Dermis blood vessel endothelial cell (primary cell): Measurements from ENCODE around the gene FBLIM1. TPM values are rescaled to one million over a fixed set of nuclear protein-coding genes. Genes with fewer than 3 reads are reported as not detected.

Source experiments
- DNase-seq: peaks from one replicate; pipeline ENCODE4 v3.0.0; 2010
- total RNA-seq: library from RNA; depleted of rRNA; stranded (reverse); fragments of >200 nt; gene quantifications from 2 replicates; pipeline ENCODE4 v1.2.3, GENCODE V29; 2014

FBLIM1 gene, protein sequence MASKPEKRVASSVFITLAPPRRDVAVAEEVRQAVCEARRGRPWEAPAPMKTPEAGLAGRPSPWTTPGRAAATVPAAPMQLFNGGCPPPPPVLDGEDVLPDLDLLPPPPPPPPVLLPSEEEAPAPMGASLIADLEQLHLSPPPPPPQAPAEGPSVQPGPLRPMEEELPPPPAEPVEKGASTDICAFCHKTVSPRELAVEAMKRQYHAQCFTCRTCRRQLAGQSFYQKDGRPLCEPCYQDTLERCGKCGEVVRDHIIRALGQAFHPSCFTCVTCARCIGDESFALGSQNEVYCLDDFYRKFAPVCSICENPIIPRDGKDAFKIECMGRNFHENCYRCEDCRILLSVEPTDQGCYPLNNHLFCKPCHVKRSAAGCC
- total RNA-seq: 195 and 296 TPM in 2 replicates

DNA sequence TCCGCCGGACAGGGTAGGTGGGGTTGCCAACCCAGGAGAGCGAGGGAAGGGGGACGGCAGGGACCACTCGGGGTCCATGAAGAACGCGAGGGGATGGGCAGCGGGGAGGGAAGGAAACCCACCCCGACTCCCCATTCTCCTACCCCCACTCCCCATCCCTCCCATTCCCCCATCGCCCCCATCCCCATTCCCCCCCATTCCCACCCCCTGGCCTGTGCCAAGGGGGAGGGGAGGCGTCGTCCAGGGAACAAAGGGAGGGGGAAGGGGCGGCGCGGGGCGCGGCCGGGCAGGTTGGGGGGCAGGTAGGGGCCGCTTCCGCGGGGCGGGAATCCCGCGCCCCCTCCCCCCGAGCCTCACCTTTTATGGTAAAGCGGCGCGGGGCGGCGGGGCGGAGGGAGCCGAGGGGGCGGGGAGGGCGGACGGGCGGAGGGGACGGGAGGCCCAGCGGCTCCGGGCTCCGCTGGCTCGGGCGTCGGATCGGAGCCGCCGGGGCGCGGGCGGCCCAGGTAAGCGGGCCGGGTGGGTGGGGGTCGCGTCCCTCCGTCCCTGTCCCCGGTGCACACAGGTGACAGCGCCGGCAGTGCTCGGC, at the start of gene FBLIM1:
Gene FBLIM1, plus strand, starts transcription at position 453 of the 589 bp plus-strand sequence. CDS start 6,189 bp downstream, outside the sequence.
- peak; percentile 61 for DNase-seq

DNA sequence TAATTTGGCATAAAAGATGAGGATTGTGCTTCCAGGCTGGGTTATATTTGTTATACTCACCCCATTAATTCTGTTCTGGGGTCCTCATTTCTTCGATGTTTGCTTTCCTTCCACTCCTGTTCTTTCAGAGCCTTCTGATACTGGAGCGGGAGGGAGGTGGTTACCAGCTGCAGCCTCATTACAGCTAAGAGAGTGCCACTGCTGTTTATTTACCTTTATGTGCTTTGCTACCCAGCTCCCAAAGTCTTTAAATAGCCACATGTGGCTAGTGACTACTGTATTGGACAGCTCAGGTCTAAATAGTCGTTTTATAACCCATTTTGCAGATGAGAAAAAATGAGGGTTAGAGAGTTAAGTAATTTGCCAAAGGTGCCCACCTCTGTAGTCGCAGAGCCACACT, 49.4 kb upstream of the FBLIM1 start:
- no peak for DNase-seq

DNA sequence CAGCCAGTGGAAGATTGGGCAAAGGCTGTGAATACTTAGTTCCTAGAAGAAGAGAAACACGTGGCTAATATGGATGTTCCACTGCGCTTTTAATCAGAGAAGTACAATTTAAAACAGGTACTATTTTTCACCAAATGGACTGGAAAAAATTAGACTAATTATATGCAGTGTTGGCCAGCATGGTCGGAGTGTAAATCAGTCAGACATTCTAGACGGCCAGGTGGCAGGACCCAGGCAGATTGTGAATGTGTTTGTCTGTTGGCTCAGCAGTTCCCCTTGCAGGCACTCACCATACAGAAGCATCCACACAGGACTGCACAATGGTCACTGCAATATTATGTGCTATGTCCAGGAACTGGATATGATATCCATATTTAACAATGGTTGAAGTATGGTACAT, 46.4 kb upstream of the FBLIM1 start:
- no peak for DNase-seq

DNA sequence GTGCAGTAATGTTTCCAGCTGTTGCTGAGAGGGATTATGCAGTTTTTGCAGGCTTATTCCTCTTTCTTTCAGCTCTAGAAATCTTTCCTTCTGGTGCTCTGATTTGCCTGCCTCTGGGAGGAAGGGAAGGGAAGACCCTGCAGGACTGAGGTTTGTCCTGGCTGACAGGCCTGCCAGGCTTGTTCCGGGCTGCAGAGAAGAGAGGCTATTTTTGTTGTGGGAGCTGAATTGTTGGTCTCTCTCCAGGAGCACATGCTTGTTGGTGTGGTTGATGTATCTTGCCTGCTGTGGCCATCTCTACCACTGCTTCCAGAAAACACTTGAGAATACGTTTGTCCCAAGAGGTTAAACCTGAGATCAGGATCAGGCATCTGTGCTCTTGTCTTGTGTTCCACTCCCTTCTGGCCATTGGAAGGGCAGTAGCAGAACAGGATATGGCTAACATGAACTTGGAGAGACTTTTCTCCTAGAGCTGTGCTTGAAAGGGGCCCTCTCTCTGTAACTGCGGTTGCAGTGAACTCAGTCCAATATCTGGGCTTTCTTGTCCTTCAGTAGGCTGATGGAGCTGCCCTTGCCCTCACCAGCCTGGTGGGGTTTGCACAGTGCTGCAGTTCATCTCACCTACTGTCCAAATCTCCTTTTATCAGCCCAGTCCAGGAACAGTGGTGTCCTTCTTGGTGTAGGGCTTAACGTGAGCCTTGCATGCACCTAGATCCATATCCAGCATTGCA, 44.0 kb upstream of the FBLIM1 start:
- DNase-seq: no peak

DNA sequence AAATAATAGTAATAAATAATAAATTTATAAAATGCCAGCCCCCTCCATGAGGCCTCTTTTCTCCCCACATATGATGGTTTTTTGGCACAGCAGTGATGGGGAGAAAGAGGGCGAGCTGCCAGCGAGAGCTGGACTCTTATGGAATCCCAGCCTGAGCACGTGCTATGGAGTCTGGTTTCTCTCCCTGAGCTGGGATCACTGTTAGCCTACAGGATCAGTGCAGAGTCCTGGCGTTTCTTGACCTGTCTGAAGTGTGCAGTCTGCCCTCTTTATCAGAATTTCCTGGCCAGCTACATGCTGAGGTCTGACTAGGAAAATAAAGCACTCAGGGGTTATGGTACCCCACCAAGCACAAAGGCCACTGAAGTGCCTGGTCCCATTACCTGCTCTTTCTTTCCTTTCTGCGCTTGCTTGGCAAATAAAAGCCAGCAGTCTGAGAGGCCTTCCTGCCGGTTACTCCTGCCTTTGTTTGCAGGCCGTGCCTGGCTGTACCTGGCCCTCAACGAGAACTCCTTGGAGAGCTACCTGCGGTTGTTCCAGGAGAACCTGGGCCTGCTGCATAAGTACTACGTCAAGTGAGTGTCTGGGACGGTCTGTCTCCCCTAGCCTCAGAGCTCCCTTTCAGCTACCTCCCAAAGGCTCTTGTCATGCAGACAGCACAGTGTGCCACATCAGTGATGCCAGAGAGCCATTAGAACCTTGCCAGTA, 41.0 kb upstream of the FBLIM1 start:
- DNase-seq: no peak

DNA sequence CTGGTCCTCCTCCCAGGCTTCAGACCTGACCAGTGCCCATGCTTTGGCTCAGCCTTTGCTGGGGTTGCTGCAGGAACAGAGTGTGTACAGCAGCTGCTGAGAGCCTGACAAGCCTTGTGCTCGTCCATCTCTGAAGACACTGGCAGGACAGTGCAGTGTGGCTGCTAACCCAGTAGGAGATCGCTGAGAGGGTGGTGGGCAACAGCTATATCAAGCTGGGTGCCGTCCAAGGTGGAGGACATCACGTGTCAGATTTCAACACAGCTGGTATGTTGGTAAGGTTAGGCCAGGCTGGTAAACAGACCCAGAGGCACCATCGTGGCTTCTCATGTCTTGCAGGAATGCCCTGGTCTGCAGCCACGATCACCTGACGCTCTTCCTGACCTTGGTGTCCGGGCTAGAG, 40.4 kb upstream of the FBLIM1 start:
- no peak for DNase-seq

DNA sequence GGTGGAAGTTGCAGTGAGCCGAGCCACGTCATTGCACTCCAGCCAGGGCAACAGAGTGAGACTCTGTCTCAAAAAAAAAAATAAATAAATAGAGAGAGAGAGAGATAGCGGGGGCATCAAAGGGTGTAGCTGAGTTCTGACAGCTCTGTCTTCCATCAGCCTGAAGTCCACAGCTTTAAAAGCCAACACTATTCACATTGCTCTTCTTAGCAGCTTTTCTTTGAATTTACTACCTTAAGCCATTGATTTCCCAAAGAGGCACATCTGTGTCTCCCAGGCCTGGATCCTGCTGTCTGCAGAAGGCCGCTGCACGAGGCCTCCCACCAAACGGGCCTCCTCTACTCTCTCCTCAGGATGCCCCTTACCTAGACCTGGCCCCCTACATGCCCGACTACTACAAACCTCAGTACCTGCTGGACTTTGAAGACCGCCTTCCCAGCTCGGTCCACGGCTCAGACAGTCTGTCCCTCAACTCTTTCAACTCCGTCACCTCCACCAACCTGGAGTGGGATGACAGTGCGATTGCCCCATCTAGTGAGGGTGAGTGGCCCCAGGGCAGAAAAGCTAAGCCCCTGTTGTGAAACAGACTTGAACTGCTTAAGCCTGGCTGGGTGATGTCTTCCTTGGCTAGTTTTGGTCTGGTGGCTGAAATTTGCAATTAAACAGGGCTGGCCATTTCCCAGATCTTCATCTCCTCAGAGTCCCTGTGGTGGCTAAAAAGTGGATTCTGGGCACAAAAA, 39.0 kb upstream of the FBLIM1 start:
- no peak for DNase-seq

DNA sequence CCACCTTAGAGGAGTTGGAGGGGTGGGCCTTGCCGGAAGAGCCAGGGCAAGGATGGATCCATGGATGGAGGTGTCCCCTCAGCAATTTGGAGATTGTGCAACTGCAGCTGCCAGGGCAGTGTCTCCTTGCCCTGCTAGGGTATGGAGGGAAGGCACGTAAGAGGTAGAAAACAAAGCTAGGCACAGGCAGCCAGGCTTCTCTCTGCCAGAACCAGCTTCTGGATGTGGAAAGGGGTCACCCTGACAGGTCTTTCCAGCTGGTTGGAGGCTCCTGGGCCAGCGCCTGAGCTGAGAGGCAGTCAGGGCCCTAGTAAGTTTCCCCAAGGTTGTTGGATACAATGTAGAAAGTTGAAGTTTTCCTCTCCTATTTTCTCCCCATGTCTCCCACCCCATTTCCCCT, 37.7 kb upstream of the FBLIM1 start:
- DNase-seq: no peak

DNA sequence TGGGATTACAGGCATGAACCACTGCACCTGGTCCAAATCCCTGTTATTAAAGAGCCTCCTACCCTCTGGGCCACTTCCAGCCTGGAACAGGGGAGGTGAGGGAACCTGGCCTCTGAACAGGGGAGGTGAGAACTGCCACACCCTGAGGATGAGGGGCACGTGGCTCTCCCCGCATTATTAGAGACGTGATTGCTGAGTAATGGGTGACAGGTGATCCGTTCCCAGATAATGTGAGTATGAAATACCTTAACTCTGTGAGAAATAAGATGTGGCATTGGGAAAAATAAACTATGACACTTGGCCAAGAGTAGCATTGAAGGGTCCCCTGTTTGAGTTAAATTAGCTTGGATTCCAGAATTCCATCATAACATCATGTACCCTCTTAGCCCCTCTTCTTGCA, 36.2 kb upstream of the FBLIM1 start:
- DNase-seq: no peak

DNA sequence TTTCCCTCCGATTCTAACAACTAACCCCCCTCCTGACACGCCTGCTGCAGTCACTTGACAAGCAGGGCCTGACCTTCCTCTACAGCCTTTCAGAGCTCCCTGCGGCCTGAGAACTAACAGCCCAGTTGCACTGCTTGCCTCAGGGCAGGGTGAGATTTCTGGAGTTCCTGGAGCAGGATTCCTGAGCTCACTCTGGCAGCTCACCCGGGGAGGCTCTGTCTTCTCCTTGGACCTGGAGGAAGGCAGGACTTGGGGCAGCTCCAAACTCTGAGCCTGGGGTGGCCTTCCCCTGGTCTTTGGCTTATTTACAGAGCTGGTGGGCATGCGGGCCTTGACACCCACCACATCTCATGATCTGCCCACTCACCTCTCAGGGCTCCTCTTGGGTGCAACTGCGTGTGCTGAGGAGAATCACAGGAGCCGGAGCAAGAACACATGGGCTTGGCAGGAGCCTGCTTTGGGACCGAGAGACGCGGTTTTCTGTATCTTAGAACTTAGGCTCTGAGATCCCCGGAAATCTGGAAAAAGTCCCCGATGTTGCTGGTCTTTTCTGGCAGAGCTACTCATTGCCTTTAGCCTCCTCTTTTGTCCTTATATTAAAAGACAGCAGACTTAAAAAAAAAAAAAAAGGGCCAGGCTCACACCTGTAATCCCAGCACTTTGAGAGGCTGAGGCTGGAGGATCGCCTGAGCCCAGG, 35.6 kb upstream of the FBLIM1 start:
- no peak for DNase-seq

DNA sequence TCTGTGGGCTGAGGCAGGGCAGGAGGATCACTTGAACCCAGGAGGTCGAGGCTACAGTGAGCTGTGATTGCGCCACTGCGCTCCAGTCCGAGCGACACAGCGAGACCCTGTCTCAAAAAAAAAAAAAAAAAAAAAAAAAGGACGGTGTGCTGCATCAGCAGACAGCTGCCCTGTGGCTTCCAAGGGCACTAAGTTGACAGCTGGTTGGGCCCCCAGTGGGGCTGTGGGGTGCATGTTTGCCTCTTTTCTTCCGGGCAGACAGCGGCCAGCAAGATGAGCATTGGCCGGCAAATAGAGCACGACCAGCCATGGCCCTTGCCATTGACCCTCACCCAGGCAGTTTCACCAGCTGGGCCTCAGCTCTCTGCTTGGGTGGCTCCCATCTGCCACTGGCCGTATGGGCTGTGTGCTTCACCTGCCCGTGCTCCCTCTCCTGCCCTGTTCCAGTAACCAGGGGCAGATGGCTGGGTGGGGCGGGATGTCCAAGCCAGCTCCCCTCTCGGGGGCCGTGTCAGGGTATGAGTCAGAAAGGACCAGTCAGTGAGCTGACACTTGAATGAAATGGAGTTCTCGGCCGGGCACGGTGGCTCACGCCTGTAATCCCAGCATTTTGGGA, 34.9 kb upstream of the FBLIM1 start:
- no peak for DNase-seq

DNA sequence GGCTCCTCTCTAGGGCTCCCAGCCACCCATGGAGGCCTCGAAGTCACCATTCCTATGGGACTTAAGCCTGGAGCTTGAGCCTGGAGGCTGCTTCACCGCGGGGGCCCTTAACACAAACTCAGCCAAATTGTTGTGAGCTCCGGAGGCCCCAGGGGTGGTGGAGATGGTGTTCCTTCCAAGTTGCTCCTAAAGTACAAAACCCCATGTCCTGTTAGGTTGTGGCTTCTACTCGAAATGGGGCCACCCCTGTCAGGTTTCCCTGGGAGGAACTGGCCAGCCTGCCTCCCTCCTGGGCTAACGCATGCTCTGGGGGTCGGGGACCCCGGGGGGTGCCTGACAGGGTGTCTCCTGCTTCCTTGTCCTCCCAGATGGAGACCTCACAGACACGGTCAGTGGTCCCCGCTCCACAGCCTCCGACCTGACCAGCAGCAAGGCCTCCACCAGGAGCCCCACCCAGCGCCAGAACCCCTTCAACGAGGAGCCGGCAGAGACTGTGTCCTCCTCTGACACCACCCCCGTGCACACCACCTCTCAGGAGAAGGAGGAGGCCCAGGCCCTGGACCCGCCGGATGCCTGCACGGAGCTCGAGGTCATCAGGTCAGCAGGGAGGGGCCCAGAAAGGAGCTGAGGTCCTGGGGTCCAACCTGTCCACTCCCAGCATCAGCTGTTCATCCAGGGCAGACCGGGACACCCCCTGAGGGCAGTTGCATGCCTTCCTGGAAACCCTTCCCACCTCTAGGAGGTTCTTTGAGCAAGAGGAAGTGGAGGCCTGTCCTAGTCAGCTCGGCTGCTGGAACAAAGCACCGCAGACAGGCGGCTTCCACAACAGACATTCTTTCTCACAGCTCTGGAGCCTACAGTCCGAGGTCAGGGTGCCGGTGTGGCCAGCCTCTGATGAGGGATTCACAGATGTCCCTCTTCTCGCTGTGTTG, 33.4 kb upstream of the FBLIM1 start:
- no peak for DNase-seq

DNA sequence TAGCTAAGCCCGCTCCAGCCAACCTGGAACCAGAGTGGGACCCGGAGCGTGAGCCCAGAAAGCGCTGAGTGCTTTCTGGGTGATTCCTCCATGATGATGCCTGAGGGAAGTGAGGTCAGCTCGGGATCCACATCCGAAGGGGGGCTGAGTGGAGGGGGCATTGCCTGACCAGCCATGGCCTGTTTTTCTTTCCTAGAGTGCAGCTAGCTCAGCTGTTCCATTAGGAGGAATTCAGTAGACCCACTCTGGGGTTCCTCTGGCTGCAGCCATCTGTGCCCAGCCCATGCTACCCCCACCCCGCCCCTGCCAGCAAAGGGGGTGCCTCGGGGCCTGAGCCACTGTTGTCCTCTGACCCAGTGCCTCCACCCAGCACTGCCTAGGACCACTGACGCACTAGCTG, 32.1 kb upstream of the FBLIM1 start:
- no peak for DNase-seq

DNA sequence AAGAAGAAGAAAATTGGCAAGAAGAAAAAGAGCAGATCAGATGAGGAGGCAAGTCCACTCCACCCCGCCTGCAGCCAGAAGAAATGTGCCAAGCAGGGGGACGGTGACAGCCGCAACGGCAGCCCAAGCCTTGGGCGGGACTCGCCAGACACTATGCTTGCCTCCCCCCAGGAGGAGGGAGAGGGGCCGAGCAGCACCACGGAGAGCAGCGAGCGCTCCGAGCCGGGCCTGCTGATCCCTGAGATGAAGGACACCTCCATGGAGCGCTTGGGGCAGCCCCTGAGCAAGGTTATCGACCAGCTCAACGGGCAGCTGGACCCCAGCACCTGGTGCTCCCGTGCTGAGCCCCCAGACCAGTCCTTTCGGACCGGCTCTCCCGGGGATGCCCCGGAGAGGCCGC, 31.6 kb upstream of the FBLIM1 start:
- DNase-seq: no peak

DNA sequence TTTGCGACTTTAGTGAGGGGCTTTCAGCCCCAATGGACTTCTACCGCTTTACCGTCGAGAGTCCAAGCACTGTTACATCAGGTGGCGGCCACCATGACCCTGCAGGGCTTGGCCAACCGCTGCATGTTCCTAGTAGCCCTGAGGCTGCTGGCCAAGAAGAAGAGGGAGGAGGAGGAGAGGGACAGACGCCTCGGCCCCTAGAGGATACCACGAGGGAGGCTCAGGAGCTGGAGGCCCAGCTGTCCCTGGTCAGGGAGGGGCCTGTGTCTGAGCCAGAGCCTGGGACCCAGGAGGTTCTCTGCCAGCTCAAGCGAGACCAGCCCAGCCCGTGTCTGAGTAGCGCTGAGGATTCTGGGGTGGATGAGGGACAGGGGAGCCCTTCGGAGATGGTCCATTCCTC, 31.2 kb upstream of the FBLIM1 start:
- DNase-seq: no peak

DNA sequence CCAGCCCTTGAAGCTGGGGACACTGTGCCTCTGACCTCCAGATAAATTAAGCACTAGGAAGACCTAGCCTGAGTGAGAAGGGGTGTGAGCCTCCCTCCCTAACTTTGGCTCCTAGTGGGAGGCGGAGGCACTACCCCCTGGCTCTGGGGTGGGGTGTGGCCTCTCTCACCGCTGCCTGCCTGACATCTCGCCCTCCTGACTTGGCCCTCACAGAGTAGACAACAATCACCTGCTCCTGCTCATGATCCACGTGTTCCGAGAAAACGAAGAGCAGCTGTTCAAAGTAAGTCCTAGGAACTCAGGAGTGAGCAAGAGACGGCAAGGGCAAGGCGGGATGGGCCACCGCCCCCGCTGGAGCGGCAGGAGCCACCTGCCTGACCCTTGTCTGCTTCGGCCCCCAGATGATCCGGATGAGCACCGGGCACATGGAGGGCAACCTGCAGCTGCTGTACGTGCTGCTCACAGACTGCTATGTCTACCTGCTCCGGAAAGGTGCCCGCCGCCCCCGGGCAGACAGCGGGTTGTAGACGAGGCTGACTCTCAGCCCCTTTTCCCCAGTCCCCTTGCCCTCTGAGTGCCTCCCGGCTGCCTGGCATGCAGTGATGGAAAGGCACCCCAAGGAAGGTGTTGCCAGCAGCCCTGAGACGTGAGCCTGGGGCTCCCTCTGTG, 30.6 kb upstream of the FBLIM1 start:
- DNase-seq: no peak

DNA sequence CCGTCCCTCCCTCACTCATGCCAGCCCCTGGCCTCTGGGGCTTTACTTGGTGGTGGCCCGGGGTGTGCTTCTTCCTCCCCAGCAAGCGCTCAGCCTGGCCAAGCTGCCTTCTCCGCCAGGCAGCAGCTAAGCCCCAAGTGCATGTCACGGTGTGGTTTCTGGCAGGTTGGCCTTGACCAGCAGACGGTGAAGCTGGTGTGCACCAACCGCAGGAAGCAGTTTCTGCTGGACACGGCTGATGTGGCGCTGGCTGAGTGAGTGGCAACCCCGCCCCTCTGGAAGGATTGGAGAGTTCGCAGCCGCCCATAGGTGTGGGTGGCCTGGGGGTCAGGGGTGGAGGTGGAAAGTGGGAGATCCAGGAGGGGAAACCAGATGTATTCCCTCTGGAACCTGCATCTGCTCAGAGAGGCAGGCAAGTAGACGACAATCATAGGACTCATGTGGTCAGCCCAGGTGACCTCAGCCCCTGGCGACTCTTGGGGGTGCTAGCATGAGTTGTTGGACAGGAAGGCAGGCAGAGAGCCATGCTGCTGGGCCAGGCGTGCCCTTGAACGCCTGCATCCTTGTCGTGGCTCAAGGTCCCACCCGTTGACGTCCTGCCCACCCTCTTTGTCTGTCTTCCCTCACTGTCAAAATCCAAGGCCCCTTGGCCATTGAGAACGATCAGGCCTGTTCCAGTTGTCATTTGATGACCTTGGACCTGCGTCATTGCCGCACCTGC, 29.5 kb upstream of the FBLIM1 start:
- no peak for DNase-seq

DNA sequence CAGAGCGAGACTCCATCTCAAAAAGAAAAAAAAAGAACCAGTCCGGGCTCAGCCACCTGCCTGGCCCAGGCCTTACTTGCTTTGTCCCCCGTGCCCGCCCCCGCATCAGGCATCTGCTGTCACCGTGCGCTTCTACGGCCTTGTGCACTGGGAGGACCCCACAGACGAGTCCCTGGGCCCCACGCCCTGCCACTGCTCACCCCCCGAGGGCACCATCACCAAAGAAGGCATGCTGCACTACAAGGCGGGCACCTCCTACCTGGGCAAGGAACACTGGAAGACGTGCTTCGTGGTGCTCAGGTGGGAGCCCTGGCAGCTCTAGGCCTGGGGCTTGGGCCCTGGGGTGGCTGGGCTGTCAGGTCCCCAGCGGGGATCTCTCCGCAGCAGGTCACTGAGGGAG, 28.2 kb upstream of the FBLIM1 start:
- DNase-seq: no peak

DNA sequence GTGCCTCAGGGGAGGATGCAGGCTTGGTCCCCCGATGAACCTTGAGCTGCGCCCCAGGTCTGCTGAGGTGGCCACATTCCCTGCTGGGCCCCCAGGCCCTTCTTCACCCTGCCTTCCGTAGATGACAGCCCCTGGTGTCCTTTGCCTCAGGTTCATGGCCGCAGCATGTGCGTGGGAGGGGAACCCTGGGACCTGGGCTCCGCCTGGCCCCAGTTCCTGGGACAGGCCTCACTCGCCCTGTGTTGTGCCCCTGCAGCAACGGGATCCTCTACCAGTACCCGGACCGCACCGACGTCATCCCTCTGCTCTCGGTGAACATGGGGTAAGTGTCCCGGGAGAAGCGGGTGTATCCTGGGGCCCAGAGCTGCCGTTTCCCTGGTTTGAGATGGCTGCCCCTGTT, 27.7 kb upstream of the FBLIM1 start:
- DNase-seq: no peak
